ENCODE data around the gene NOL8. TPM values are rescaled to one million over a fixed set of nuclear protein-coding genes. Genes with fewer than 3 reads are reported as not detected.

NOL8 gene
- total RNA-seq, 1 experiment from 2014 or later = 46.9 TPM

DNA sequence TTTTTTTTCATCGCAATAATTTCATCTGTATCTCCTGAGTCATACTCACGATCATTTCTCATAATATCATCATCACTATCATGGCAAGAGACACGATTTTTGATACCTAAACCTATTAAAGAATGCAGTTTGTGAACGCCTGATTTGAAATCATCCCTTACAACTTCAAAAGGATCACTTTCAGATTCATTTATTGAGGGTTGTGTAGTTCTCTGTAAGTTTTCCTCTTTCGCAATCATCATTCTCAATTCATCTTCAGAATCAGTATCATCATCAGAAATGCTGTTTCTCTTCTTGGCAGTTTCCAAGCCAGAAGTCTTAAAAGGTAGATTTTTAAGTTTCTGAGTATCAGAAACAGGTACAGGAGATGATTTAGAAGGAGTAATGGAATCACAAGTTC, 9.7 kb downstream of the NOL8 start:
- CTCF ChIA-PET = no interaction called here
- Histone ChIP-seq H3K27ac (no peak overlapping the region), H3K4me3 (no peak overlapping the region), H3F3A (ENCODE audit: insufficient read depth, low read depth) (no peaks in the 10 kb centered on the region), H3K4me1 (replicated peaks; ENCODE audit: insufficient read depth) (no peaks in the 10 kb centered on the region), H4K20me1 (ENCODE audit: insufficient read depth) (peaks cover 13% of the 10 kb centered on the region), H3K79me2 (ENCODE audit: low read depth) (no peaks in the 10 kb centered on the region), H3K4me2 (no peak overlapping the region), H2AFZ (no peak overlapping the region), H3K27me3 (ENCODE audit: insufficient read depth, low read depth) (no peaks in the 10 kb centered on the region), H3K9me3 (ENCODE audit: insufficient read depth, low read depth) (no peaks in the 10 kb centered on the region), H3K9me2 (ENCODE audit: insufficient read depth) (no peaks in the 10 kb centered on the region), H3K36me3 (ENCODE audit: low read depth) (peaks cover 33% of the 10 kb centered on the region)
- no peak for DNase-seq
- no TSS peak for BruUV-seq (replicated peaks)
- intact Hi-C loops (cut with micrococcal nuclease; ENCODE audit: unreplicated experiment) = no loop called here
- POLR2A ChIA-PET (ENCODE audit: unreplicated experiment) = no interaction called here
- TF ChIP-seq CTCF (conservative IDR thresholded peaks at IDR 0.05) (no peak), EZH2 (IDR thresholded peaks at IDR 0.05; ENCODE audit: low read depth) (no peak)

DNA sequence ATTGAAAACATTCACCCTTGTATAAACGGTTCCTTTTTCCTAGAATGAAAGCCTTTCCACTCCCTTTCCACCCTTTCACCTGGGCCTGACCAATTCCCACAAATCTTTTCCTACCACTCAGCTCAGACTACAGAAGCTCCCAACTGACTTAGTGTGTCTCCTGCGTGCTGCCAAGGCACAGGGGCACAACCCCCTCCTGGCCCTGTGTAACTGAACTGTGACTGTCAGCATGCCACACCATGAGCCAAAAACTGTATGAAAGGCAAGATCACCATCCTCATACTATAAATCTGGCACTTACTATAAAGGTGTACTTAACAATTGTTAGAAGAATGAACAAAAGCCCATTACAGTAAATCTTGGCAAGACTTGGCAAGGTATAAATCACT, 11.5 kb downstream of the NOL8 start:
- Histone ChIP-seq H3K9me3 (ENCODE audit: insufficient read depth, low read depth) (no peaks in the 10 kb centered on the region), H2AFZ (no peak overlapping the region), H4K20me1 (ENCODE audit: insufficient read depth) (peaks cover 13% of the 10 kb centered on the region), H3K4me3 (no peak overlapping the region), H3K36me3 (ENCODE audit: low read depth) (peaks cover 25% of the 10 kb centered on the region), H3K79me2 (ENCODE audit: low read depth) (no peaks in the 10 kb centered on the region), H3K27me3 (ENCODE audit: insufficient read depth, low read depth) (no peaks in the 10 kb centered on the region), H3K27ac (no peak overlapping the region), H3K4me2 (no peak overlapping the region), H3K9me2 (ENCODE audit: insufficient read depth) (no peaks in the 10 kb centered on the region), H3F3A (ENCODE audit: insufficient read depth, low read depth) (no peaks in the 10 kb centered on the region), H3K4me1 (replicated peaks; ENCODE audit: insufficient read depth) (no peaks in the 10 kb centered on the region)
- no TSS peak for BruUV-seq (replicated peaks)
- DNase-seq = no peak
- POLR2A ChIA-PET (ENCODE audit: unreplicated experiment) = no interaction called here
- TF ChIP-seq CTCF (conservative IDR thresholded peaks at IDR 0.05) (no peak), EZH2 (IDR thresholded peaks at IDR 0.05; ENCODE audit: low read depth) (no peak)
- CTCF ChIA-PET = no interaction called here
- intact Hi-C loops (cut with micrococcal nuclease; ENCODE audit: unreplicated experiment) = no loop called here

DNA sequence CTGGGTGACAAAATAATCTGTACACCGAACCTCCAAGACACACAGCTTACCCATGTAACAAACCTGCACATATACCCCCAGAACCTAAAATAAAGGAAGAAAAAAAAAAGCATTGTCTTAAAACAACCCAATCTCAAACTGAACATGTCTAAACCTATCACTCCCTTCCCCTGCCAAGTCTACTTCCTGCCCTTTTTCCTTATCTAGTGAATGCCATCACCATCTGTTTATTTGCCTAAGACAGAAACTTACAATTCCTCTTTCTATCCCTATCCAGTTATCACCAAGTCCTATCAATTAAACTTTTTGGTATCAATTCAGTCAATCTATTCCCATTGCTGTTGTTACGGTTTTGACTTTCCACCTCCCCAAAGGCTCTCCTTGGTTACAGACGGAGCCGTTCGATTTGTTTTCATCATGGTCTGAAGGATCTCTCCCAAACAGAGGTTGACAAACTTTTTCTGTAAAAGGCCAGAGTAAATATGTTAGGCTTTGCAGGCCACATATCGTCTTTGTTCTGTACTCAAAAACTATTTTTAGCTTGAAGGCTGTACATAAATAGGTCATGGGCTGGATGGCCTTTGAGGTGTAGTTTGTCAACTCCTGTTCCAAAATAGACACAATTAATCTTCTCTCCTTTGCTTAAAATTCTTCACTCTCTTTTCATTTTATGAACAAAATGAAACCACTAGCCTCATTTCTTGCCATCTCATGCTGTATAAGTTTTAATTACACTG, 12.1 kb downstream of the NOL8 start:
- intact Hi-C loops (cut with micrococcal nuclease; ENCODE audit: unreplicated experiment) = no loop called here
- DNase-seq = no peak
- no peak overlapping the region for H3K4me3 ChIP-seq
- peaks cover 19% of the 10 kb centered on the region for H3K36me3 ChIP-seq (ENCODE audit: low read depth)
- no peaks in the 10 kb centered on the region for H3K9me2 ChIP-seq (ENCODE audit: insufficient read depth)
- no peak overlapping the region for H3K27ac ChIP-seq
- ChIA-PET POLR2A (ENCODE audit: unreplicated experiment) (no interaction called here), CTCF (no interaction called here)
- no peak overlapping the region for H2AFZ ChIP-seq
- no peaks in the 10 kb centered on the region for H3K4me1 ChIP-seq (replicated peaks; ENCODE audit: insufficient read depth)
- no peaks in the 10 kb centered on the region for H3K27me3 ChIP-seq (ENCODE audit: insufficient read depth, low read depth)
- no peaks in the 10 kb centered on the region for H3K9me3 ChIP-seq (ENCODE audit: insufficient read depth, low read depth)
- TF ChIP-seq CTCF (conservative IDR thresholded peaks at IDR 0.05) (no peak), EZH2 (IDR thresholded peaks at IDR 0.05; ENCODE audit: low read depth) (no peak)
- no peak overlapping the region for H3K4me2 ChIP-seq
- H3K79me2 ChIP-seq (ENCODE audit: low read depth) = no peaks in the 10 kb centered on the region
- H3F3A ChIP-seq (ENCODE audit: insufficient read depth, low read depth) = no peaks in the 10 kb centered on the region; the same call in 1 of the 2 replicates
- peaks cover 13% of the 10 kb centered on the region for H4K20me1 ChIP-seq (ENCODE audit: insufficient read depth)
- no TSS peak for BruUV-seq (replicated peaks)

Measured in PC-9 (cell line).